GM10248 (cell line): ENCODE data around the gene PEAK1.

Source experiments
- CTCF ChIA-PET: fragments of 300-600 bp; sonication (Branson Sonifier 250); formaldehyde crosslinking; extraction: SDS; loops from one replicate; lab custom pipeline; 2021; ENCODE audit warnings: antibody characterized with exemption; lab: Yijun Ruan, JAX
- POLR2A ChIA-PET: fragments of 350-650 bp; sonication (Branson Sonifier 250); formaldehyde crosslinking; extraction: SDS; loops from one replicate; lab custom pipeline; 2020; ENCODE audit warnings: antibody characterized with exemption; lab: Yijun Ruan, JAX
- DNase-seq: peaks from one replicate; pipeline ENCODE4 v3.0.0; 2012; ENCODE audit errors: extremely low spot score
- CTCF ChIP-seq: IDR thresholded peaks from 2 replicates; pipeline ENCODE4 v1.5.1; 2012; ENCODE audit warnings: mild to moderate bottlenecking, low read depth; ENCODE audit errors: extremely low read depth, missing control alignments, control extremely low read depth

PEAK1 gene

GRCh38 chr15:77076323-77076915 is 343.5 kb downstream of the PEAK1 start:
- POLR2A ChIA-PET: no interaction called here
- DNase-seq: no peak
- CTCF ChIA-PET: interaction anchor here (1.1 kb wide), 1 partner anchor 19 kb away, joined by 3 read pairs; no protein-coding TSS in a partner anchor
- TF ChIP-seq CTCF: no peak

- CTCF ChIA-PET: no interaction called here
- no peak for DNase-seq
- no peak for TF ChIP-seq CTCF
- POLR2A ChIA-PET: no interaction called here
These were observed 344.4 kb downstream of the PEAK1 start for GRCh38 chr15:77075528-77075927.

GRCh38 chr15:77074350-77074749 is 345.6 kb downstream of the PEAK1 start:
- CTCF ChIA-PET: no interaction called here

GRCh38 chr15:77071305-77072223 is 348.3 kb downstream of the PEAK1 start:
- no peak for TF ChIP-seq CTCF
- DNase-seq: no peak
- POLR2A ChIA-PET: no interaction called here
- CTCF ChIA-PET: no interaction called here

More at GRCh38 chr15:77074350-77074749, 345.6 kb downstream of the PEAK1 start:
- no peak for TF ChIP-seq CTCF
- POLR2A ChIA-PET: no interaction called here
- DNase-seq: no peak

- TF ChIP-seq CTCF: no peak
- ChIA-PET CTCF (no interaction called here), POLR2A (no interaction called here)
- peak; percentile 95 for DNase-seq
These were observed 349.2 kb downstream of the PEAK1 start, which contains the start of gene TSPAN3 for GRCh38 chr15:77070495-77071304. Gene TSPAN3, minus strand, starts transcription at chr15:77071109. Its CDS starts 155 bp downstream, at chr15:77070954.

- no peak for TF ChIP-seq CTCF
- ChIA-PET POLR2A (no interaction called here), CTCF (interaction anchor here (2.0 kb wide), 1 partner anchor 12 kb away, joined by 5 read pairs; no protein-coding TSS in a partner anchor)
- no peak for DNase-seq
These were observed 349.8 kb downstream of the PEAK1 start for GRCh38 chr15:77070180-77070494.
